HepG2 (cell line): ENCODE data around the gene FETUB. TPM values are rescaled to one million over a fixed set of nuclear protein-coding genes. Genes with fewer than 3 reads are reported as not detected.

Experiments
- ATF5 ChIP-seq: sonication (generic); formaldehyde crosslinking; IDR thresholded peaks from 2 replicates; pipeline ENCODE4 v1.4.0; 2020; ENCODE audit warnings: mild to moderate bottlenecking, low read depth, missing genetic modification reagents
- IRF2 ChIP-seq: IDR thresholded peaks from 2 replicates; pipeline ENCODE4 v1.6.1; 2018; ENCODE audit warnings: missing genetic modification reagents, missing compliant biosample characterization
- MED1 ChIP-seq: sonication (generic); formaldehyde crosslinking; IDR thresholded peaks from 2 replicates; pipeline ENCODE4 v1.4.0; 2020; ENCODE audit warnings: missing genetic modification reagents
- THAP11 ChIP-seq: IDR thresholded peaks from 2 replicates; pipeline ENCODE4 v1.6.1; 2016; ENCODE audit warnings: missing biosample characterization, missing genetic modification reagents
- polyA plus RNA-seq, 8 experiments: library from polyadenylated mRNA; depleted of rRNA in 3 of 8; stranded (reverse) in 7 of 8; unstranded in 1 of 8; fragments of >200 nt; fragmentation: Illumina TruSeq in 4 of 8; extraction: Trizol in 4 of 8; gene quantifications; 2 replicates each; pipeline versions ENCODE4 v1.2.1 to v1.2.3, GENCODE V29; 2011 to 2016; ENCODE audit warnings: low read depth in 4 of 8, missing spikeins in 1 of 8, mixed read lengths in 1 of 8; ENCODE audit not compliant: insufficient read depth in 1 of 8
- total RNA-seq, 5 experiments: library from RNA; depleted of rRNA; stranded (reverse); fragments of >200 nt; fragmentation: Illumina TruSeq; extraction: Trizol; gene quantifications; 2 replicates each; pipeline ENCODE4 v1.2.3, GENCODE V29; 2016; ENCODE audit warnings: low read depth in 1 of 5
- TF ChIP-seq, protein P1 (sequence below): sonication (generic); formaldehyde crosslinking; IDR thresholded peaks from 2 replicates; pipeline ENCODE4 v1.4.0; 2020; ENCODE audit warnings: low read depth, missing genetic modification reagents
- TF ChIP-seq, protein P2 (sequence below): IDR thresholded peaks from 2 replicates; pipeline ENCODE4 v1.4.0; 2020; ENCODE audit warnings: mild to moderate bottlenecking, missing genetic modification reagents

Gene FETUB
- total and polyA plus RNA-seq, 2 of the 13 experiments (the other 11 are each of a cell fraction or from before 2014, with no cell fraction given), result 2.1 to 4.4 TPM

DNA sequence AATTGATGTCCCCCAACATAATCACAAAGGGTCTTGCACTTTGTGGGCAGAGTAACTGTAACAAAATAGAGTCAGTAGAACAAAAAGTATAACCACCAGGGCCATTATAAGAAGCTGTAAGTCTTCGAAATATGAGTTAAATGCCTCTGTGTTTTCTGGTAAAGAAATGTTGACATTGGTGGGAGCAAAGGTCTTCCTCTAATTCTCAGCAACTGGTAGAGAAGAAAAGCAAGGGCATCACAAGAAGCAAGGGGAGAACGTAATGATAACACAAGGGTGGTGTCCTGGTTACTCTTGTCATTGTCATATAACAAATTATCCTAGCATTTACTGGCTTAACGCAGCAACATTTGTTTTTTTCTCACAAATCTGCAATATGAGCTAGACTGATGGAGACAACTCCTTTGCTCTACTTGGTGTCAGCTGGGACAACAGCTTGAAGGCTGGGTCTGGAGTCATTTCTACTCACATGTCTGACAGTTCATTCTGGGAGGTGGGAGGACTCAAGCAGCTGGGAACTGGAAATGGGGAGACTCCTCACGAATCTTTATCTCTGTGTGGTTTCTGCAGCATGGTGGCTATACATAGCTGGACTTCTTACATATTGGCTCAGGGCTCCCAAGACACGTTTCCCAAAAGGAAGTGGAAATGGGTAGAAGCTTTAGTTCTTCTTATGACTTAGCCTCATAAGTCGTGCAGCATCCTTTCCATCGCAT, 49.5 kb upstream of the FETUB start (continued):
- TF ChIP-seq, protein P1, sequence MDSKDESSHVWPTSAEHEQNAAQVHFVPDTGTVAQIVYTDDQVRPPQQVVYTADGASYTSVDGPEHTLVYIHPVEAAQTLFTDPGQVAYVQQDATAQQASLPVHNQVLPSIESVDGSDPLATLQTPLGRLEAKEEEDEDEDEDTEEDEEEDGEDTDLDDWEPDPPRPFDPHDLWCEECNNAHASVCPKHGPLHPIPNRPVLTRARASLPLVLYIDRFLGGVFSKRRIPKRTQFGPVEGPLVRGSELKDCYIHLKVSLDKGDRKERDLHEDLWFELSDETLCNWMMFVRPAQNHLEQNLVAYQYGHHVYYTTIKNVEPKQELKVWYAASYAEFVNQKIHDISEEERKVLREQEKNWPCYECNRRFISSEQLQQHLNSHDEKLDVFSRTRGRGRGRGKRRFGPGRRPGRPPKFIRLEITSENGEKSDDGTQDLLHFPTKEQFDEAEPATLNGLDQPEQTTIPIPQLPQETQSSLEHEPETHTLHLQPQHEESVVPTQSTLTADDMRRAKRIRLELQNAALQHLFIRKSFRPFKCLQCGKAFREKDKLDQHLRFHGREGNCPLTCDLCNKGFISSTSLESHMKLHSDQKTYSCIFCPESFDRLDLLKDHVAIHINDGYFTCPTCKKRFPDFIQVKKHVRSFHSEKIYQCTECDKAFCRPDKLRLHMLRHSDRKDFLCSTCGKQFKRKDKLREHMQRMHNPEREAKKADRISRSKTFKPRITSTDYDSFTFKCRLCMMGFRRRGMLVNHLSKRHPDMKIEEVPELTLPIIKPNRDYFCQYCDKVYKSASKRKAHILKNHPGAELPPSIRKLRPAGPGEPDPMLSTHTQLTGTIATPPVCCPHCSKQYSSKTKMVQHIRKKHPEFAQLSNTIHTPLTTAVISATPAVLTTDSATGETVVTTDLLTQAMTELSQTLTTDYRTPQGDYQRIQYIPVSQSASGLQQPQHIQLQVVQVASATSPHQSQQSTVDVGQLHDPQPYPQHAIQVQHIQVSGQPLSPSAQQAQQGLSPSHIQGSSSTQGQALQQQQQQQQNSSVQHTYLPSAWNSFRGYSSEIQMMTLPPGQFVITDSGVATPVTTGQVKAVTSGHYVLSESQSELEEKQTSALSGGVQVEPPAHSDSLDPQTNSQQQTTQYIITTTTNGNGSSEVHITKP (CRISPR knock-in tag), result 0 out of 2 replicates have a peak, but pooled peaks have one; percentile 41
- TF ChIP-seq IRF2 (CRISPR knock-in tag) (0 out of 2 replicates have a peak, but pooled peaks have one; percentile 16), MED1 (CRISPR knock-in tag) (0 out of 2 replicates have a peak, but pooled peaks have one; percentile 22), THAP11 (CRISPR knock-in tag) (0 out of 2 replicates have a peak, but pooled peaks have one; percentile 1), ATF5 (CRISPR knock-in tag) (no peak)
- TF ChIP-seq, protein P2, sequence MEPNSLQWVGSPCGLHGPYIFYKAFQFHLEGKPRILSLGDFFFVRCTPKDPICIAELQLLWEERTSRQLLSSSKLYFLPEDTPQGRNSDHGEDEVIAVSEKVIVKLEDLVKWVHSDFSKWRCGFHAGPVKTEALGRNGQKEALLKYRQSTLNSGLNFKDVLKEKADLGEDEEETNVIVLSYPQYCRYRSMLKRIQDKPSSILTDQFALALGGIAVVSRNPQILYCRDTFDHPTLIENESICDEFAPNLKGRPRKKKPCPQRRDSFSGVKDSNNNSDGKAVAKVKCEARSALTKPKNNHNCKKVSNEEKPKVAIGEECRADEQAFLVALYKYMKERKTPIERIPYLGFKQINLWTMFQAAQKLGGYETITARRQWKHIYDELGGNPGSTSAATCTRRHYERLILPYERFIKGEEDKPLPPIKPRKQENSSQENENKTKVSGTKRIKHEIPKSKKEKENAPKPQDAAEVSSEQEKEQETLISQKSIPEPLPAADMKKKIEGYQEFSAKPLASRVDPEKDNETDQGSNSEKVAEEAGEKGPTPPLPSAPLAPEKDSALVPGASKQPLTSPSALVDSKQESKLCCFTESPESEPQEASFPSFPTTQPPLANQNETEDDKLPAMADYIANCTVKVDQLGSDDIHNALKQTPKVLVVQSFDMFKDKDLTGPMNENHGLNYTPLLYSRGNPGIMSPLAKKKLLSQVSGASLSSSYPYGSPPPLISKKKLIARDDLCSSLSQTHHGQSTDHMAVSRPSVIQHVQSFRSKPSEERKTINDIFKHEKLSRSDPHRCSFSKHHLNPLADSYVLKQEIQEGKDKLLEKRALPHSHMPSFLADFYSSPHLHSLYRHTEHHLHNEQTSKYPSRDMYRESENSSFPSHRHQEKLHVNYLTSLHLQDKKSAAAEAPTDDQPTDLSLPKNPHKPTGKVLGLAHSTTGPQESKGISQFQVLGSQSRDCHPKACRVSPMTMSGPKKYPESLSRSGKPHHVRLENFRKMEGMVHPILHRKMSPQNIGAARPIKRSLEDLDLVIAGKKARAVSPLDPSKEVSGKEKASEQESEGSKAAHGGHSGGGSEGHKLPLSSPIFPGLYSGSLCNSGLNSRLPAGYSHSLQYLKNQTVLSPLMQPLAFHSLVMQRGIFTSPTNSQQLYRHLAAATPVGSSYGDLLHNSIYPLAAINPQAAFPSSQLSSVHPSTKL (CRISPR knock-in tag), result peak; percentile 47; the same call in 1 of the 2 replicates
